ENCODE results near the gene PLIN5. TPM values are rescaled to one million over a fixed set of nuclear protein-coding genes. Genes with fewer than 3 reads are reported as not detected.
A peak's percentile ranks its signal among the peaks of the same experiment; 100 is the strongest.

The PLIN5 gene
- total and polyA plus RNA-seq, 4 donors = 13.3 to 83.8 (median 56.6) TPM

DNA sequence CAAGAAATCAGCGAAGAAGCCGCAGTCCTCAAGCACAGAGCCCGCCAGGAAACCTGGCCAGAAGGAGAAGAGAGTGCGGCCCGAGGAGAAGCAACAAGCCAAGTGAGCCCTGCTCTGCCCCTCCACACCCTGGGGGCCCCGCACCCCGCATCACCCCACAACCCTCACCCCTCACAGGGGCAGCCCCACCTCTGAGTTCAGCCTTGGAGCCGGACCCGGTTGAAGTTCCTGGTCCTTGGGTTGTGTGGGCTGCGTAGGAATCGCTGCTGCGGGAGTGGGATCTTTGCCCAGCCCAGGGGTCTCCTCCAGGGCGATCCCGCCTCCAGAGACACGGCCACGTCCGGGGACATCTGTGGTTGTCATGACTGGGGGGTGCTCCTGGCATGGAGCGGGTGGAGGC is 38.7 kb downstream of the PLIN5 start:
- H3K27me3 ChIP-seq (ENCODE audit: control insufficient read depth in 4 of 4, insufficient read depth in 4 of 4, low read length in 3 of 4) = no peaks in the 10 kb centered on the region
- DNase-seq (ENCODE audit: low spot score) = no peak
- no peak overlapping the region for H3K4me3 ChIP-seq (ENCODE audit: low read depth in 1 of 3, low read length in 3 of 3)
- TF ChIP-seq, protein P1, sequence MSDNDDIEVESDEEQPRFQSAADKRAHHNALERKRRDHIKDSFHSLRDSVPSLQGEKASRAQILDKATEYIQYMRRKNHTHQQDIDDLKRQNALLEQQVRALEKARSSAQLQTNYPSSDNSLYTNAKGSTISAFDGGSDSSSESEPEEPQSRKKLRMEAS (IDR thresholded peaks at IDR 0.05) = no peak
- TF ChIP-seq NR2F2 (IDR thresholded peaks at IDR 0.05) (no peak), EGR1 (IDR thresholded peaks at IDR 0.05; ENCODE audit: low read depth in 2 of 2) (no peak), JUND (IDR thresholded peaks at IDR 0.05) (no peak), RAD21 (IDR thresholded peaks at IDR 0.05) (no peak), FOXA1 (IDR thresholded peaks at IDR 0.05) (no peak), FOXA2 (IDR thresholded peaks at IDR 0.05) (no peak), RXRA (IDR thresholded peaks at IDR 0.05) (no peak), GABPA (IDR thresholded peaks at IDR 0.05 in 1 of 2, conservative IDR thresholded peaks at IDR 0.05 in 1 of 2) (no peak), YY1 (IDR thresholded peaks at IDR 0.05) (no peak), HNF4A (conservative IDR thresholded peaks at IDR 0.05) (no peak)
- TF ChIP-seq, protein P2, sequence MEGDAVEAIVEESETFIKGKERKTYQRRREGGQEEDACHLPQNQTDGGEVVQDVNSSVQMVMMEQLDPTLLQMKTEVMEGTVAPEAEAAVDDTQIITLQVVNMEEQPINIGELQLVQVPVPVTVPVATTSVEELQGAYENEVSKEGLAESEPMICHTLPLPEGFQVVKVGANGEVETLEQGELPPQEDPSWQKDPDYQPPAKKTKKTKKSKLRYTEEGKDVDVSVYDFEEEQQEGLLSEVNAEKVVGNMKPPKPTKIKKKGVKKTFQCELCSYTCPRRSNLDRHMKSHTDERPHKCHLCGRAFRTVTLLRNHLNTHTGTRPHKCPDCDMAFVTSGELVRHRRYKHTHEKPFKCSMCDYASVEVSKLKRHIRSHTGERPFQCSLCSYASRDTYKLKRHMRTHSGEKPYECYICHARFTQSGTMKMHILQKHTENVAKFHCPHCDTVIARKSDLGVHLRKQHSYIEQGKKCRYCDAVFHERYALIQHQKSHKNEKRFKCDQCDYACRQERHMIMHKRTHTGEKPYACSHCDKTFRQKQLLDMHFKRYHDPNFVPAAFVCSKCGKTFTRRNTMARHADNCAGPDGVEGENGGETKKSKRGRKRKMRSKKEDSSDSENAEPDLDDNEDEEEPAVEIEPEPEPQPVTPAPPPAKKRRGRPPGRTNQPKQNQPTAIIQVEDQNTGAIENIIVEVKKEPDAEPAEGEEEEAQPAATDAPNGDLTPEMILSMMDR (IDR thresholded peaks at IDR 0.05; ENCODE audit: low read depth, low read length, missing input control) = no peak
- TF ChIP-seq, protein P3, sequence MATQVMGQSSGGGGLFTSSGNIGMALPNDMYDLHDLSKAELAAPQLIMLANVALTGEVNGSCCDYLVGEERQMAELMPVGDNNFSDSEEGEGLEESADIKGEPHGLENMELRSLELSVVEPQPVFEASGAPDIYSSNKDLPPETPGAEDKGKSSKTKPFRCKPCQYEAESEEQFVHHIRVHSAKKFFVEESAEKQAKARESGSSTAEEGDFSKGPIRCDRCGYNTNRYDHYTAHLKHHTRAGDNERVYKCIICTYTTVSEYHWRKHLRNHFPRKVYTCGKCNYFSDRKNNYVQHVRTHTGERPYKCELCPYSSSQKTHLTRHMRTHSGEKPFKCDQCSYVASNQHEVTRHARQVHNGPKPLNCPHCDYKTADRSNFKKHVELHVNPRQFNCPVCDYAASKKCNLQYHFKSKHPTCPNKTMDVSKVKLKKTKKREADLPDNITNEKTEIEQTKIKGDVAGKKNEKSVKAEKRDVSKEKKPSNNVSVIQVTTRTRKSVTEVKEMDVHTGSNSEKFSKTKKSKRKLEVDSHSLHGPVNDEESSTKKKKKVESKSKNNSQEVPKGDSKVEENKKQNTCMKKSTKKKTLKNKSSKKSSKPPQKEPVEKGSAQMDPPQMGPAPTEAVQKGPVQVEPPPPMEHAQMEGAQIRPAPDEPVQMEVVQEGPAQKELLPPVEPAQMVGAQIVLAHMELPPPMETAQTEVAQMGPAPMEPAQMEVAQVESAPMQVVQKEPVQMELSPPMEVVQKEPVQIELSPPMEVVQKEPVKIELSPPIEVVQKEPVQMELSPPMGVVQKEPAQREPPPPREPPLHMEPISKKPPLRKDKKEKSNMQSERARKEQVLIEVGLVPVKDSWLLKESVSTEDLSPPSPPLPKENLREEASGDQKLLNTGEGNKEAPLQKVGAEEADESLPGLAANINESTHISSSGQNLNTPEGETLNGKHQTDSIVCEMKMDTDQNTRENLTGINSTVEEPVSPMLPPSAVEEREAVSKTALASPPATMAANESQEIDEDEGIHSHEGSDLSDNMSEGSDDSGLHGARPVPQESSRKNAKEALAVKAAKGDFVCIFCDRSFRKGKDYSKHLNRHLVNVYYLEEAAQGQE (IDR thresholded peaks at IDR 0.05) = no peak
- TF ChIP-seq, protein P4, sequence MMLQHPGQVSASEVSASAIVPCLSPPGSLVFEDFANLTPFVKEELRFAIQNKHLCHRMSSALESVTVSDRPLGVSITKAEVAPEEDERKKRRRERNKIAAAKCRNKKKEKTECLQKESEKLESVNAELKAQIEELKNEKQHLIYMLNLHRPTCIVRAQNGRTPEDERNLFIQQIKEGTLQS (IDR thresholded peaks at IDR 0.05) = no peak
- TF ChIP-seq, protein P5, sequence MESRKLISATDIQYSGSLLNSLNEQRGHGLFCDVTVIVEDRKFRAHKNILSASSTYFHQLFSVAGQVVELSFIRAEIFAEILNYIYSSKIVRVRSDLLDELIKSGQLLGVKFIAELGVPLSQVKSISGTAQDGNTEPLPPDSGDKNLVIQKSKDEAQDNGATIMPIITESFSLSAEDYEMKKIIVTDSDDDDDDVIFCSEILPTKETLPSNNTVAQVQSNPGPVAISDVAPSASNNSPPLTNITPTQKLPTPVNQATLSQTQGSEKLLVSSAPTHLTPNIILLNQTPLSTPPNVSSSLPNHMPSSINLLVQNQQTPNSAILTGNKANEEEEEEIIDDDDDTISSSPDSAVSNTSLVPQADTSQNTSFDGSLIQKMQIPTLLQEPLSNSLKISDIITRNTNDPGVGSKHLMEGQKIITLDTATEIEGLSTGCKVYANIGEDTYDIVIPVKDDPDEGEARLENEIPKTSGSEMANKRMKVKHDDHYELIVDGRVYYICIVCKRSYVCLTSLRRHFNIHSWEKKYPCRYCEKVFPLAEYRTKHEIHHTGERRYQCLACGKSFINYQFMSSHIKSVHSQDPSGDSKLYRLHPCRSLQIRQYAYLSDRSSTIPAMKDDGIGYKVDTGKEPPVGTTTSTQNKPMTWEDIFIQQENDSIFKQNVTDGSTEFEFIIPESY (IDR thresholded peaks at IDR 0.05) = no peak
- no peak overlapping the region for H3K9ac ChIP-seq (ENCODE audit: low read depth in 1 of 2, low read length in 2 of 2)
- H3K36me3 ChIP-seq (ENCODE audit: control insufficient read depth in 4 of 4, insufficient read depth in 3 of 4, low read depth in 1 of 4, low read length in 3 of 4) = peaks cover 4 to 50% (median 16%) of the 10 kb centered on the region in 4 donors
- WGBS = 94% methylated on average over 18 of the region's 18 CpGs
- H3K9me3 ChIP-seq (ENCODE audit: control insufficient read depth in 4 of 4, low read length in 3 of 4) = no peaks in the 10 kb centered on the region
- H3K27ac ChIP-seq (ENCODE audit: low read depth in 1 of 2, low read length in 2 of 2) = no peak overlapping the region
- no peaks in the 10 kb centered on the region for H3K4me1 ChIP-seq (ENCODE audit: control insufficient read depth in 4 of 4, insufficient read depth in 4 of 4, low read length in 3 of 4)

DNA sequence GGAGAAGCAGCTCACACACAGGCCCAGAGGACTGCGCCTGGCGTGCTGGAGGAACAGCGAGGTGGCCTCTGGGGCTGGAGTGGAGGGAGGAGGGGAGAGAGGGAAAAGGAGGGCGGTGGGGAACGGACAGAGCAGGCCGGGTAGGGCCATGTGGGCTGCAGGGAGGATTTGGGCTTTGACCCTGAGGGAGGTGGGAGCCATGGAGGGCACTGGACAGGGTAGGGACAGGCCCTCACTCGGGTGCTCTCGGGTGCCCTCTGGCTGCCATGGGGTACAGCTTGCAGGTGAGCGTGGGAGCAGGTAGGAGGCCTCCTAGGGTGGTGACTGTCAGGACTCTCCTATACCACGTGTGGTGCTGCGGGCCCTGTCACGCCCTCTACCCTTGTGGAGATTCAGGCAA is 39.6 kb downstream of the PLIN5 start:
- WGBS = 87% methylated on average over 12 of the region's 12 CpGs
- Histone ChIP-seq H3K4me3 (ENCODE audit: low read depth in 1 of 3, low read length in 3 of 3) (no peak overlapping the region), H3K27ac (ENCODE audit: low read depth in 1 of 2, low read length in 2 of 2) (no peak overlapping the region), H3K9ac (ENCODE audit: low read depth in 1 of 2, low read length in 2 of 2) (no peak overlapping the region), H3K9me3 (ENCODE audit: control insufficient read depth in 4 of 4, low read length in 3 of 4) (no peaks in the 10 kb centered on the region), H3K4me1 (ENCODE audit: control insufficient read depth in 4 of 4, insufficient read depth in 4 of 4, low read length in 3 of 4) (no peaks in the 10 kb centered on the region), H3K36me3 (ENCODE audit: control insufficient read depth in 4 of 4, insufficient read depth in 3 of 4, low read depth in 1 of 4, low read length in 3 of 4) (peaks cover 3 to 46% (median 14%) of the 10 kb centered on the region in 4 donors), H3K27me3 (ENCODE audit: control insufficient read depth in 4 of 4, insufficient read depth in 4 of 4, low read length in 3 of 4) (no peaks in the 10 kb centered on the region)
- no peak for TF ChIP-seq SP1 (IDR thresholded peaks at IDR 0.05)
- TF ChIP-seq, protein P2 (IDR thresholded peaks at IDR 0.05; ENCODE audit: low read depth, low read length, missing input control) = peak; percentile 11
- DNase-seq (ENCODE audit: low spot score) = no peak

Data from liver (tissue), 9 donors.